GM13977 (cell line): ENCODE measurements around the gene MINDY2.
"Not testable (repeated sequence)": the region's sequence is repeated elsewhere in the genome, so short reads cannot be mapped to it uniquely, and the experiment has no call there.

Source experiments
- DNase-seq: peaks from one replicate; pipeline ENCODE4 v3.0.0; 2012; ENCODE audit warnings: low spot score
- in situ Hi-C: fragments of 300-500 bp; cut with MboI; formaldehyde crosslinking; loops from one replicate; pipeline ENCODE4 v1.12.0; 2022; ENCODE audit warnings: low sequenced_read_pairs, low pct_unique_long_range_greater_than_20kb, mixed read lengths, inconsistent platforms; ENCODE audit not compliant: unreplicated experiment
- TF ChIP-seq, protein P1 (sequence below): IDR thresholded peaks from 2 replicates; pipeline ENCODE4 v1.5.1; 2012; ENCODE audit warnings: mild to moderate bottlenecking, control low read depth; ENCODE audit not compliant: insufficient read depth; ENCODE audit errors: extremely low read depth, missing control alignments

The MINDY2 gene

GRCh38 chr15:58880320-58880719 lies 109.2 kb downstream of the MINDY2 start:
- in situ Hi-C loops, result no loop called here
- DNase-seq, result no peak

DNA sequence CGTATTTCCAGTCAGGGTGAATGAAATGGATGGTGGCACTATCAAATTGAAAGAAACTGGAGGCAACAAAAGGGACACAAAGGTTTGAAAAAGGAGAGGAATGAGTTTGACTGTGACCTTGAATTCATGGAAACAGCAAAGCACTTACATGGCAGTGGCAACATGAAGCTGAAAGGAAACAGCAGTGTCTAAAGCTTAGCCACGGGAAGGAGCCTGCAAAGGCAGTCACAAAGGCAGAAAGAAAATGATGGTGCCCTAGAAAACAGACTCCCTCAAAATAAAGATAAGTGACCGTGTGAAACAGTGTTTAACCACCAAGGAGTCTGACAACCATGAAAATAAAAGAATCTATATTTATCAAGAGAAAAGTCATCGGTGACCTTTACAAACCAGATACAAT lies 111.1 kb downstream of the MINDY2 start:
- no peak for DNase-seq
- in situ Hi-C loops, result no loop called here
- TF ChIP-seq, protein P1, sequence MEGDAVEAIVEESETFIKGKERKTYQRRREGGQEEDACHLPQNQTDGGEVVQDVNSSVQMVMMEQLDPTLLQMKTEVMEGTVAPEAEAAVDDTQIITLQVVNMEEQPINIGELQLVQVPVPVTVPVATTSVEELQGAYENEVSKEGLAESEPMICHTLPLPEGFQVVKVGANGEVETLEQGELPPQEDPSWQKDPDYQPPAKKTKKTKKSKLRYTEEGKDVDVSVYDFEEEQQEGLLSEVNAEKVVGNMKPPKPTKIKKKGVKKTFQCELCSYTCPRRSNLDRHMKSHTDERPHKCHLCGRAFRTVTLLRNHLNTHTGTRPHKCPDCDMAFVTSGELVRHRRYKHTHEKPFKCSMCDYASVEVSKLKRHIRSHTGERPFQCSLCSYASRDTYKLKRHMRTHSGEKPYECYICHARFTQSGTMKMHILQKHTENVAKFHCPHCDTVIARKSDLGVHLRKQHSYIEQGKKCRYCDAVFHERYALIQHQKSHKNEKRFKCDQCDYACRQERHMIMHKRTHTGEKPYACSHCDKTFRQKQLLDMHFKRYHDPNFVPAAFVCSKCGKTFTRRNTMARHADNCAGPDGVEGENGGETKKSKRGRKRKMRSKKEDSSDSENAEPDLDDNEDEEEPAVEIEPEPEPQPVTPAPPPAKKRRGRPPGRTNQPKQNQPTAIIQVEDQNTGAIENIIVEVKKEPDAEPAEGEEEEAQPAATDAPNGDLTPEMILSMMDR, result no peak

More at GRCh38 chr15:58880320-58880719, 109.2 kb downstream of the MINDY2 start:
- TF ChIP-seq, protein P1, result no peak

- in situ Hi-C loops, DNase-seq: not testable (repeated sequence)
Observed at GRCh38 chr15:58883926-58884325, 112.8 kb downstream of the MINDY2 start.

- DNase-seq, result no peak
- in situ Hi-C loops, result no loop called here
- TF ChIP-seq, protein P1, result no peak
Observed at GRCh38 chr15:58886921-58887320, 115.8 kb downstream of the MINDY2 start.

DNA sequence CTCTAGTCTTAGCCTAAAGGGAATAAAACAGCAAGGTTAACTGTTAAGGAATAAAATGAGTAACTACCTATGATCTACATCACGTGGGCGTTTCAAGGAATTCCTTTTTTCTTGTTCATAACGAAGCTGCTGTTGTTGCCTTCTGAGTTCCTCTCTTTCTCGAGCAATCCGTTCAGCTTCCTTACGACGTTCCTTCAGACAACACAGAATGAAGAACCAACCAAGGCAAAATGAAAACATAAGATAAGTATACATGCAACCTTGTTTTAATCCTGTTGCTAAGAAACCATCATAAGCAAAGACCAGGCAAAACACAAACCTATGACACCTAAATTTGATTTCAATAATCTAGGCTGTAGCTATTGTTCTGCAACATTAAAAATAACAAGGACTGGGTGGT lies 118.3 kb downstream of the MINDY2 start:
- in situ Hi-C loops, result no loop called here
- DNase-seq, result no peak
- TF ChIP-seq, protein P1, result no peak

DNA sequence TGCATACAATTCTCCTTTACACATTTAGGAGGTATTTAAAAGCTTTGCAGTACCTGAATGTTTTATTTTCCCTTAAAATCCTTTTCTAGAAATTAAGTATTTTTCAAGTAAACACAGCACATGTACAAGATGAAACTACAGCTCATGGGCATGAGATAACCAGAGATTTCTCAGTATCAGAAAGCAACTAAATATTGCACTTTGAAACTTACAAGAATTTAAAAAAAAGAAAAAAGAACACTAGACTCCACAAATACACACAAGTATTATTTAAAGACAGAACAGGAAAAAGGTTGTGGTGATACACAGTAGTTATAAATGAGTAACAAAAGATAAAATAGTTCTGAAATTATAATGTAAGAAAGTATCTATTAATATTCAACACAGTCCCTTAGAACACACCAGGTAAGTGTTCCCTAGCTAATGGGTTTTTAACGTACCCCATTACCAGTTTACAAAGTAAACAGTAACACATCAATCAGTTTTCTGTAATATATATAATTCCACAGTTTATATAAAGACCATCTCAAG lies 127.1 kb downstream of the MINDY2 start:
- no peak for DNase-seq
- in situ Hi-C loops, result no loop called here
- TF ChIP-seq, protein P1, result no peak

DNA sequence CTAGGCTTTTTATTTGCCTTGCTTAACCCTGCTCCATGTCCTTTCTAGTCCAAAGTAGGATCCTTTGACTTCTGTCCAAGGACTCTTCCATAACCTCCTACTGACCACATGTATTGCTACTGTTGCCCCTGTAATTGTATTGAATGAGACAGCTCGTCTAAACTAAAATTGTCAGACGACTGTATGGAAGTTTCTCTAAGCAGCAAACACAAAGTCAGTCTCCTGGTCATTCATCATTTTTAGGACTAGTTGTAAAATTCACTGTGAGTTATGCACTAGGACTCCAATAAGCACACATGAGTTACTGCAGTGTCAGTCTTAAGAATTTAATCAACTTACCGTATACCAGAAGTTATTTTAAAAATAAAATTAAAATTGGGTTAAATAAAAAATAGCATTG lies 129.5 kb downstream of the MINDY2 start:
- DNase-seq, result no peak
- TF ChIP-seq, protein P1, result no peak
- in situ Hi-C loops, result no loop called here
